ACHN (cell line): Measurements from ENCODE around the gene VPS33B.
"Not testable (repeated sequence)": the region's sequence is repeated elsewhere in the genome, so short reads cannot be mapped to it uniquely, and the experiment has no call there.

ENCODE experiments used
- DNase-seq: peaks from one replicate; pipeline ENCODE4 v3.0.0-alpha.2; 2015
- in situ Hi-C: cut with HindIII; loops from 2 replicates; pipeline ENCODE4 v1.10.0; 2017; ENCODE audit warnings: low sequenced_read_pairs, low pct_ligation_motif_present, low pct_unique_long_range_greater_than_20kb

VPS33B gene

GRCh38 chr15:91043202-91043874, 20.9 kb upstream of the VPS33B start:
- in situ Hi-C loops: no loop called here
- DNase-seq: no peak

GRCh38 chr15:91040856-91041255, 18.5 kb upstream of the VPS33B start:
- no peak for DNase-seq

GRCh38 chr15:91039996-91040395, 17.6 kb upstream of the VPS33B start:
- in situ Hi-C loops: no loop called here
- DNase-seq: no peak

More at GRCh38 chr15:91040856-91041255, 18.5 kb upstream of the VPS33B start:
- in situ Hi-C loops: no loop called here

GRCh38 chr15:91032919-91033803, 10.8 kb upstream of the VPS33B start:
- in situ Hi-C loops: no loop called here
- DNase-seq: peak; percentile 60

GRCh38 chr15:91031796-91032195, 9.4 kb upstream of the VPS33B start:
- no peak for DNase-seq
- in situ Hi-C loops: no loop called here

GRCh38 chr15:91027677-91028076, 5.3 kb upstream of the VPS33B start:
- no peak for DNase-seq
- in situ Hi-C loops: no loop called here

GRCh38 chr15:91023720-91024119, 1.3 kb upstream of the VPS33B start:
- DNase-seq: no peak
- in situ Hi-C loops: no loop called here

GRCh38 chr15:91022832-91023129, 387 bp upstream of the VPS33B start:
- no peak for DNase-seq
- in situ Hi-C loops: no loop called here

GRCh38 chr15:91021516-91022074, 799 bp downstream of the VPS33B start:
- in situ Hi-C loops: no loop called here
- DNase-seq: peak; percentile 38

- in situ Hi-C loops: no loop called here
- no peak for DNase-seq
These were observed 4.2 kb downstream of the VPS33B start for GRCh38 chr15:91018158-91018557.

GRCh38 chr15:91017716-91018115, 4.7 kb downstream of the VPS33B start:
- in situ Hi-C loops: no loop called here
- no peak for DNase-seq

GRCh38 chr15:91013701-91014100, 8.7 kb downstream of the VPS33B start:
- in situ Hi-C loops, DNase-seq: not testable (repeated sequence)

- in situ Hi-C loops: no loop called here
These were observed 15.1 kb downstream of the VPS33B start for GRCh38 chr15:91007266-91007665.

GRCh38 chr15:91001209-91001608, 21.2 kb downstream of the VPS33B start:
- DNase-seq: no peak
- in situ Hi-C loops: no loop called here

More at GRCh38 chr15:91007266-91007665, 15.1 kb downstream of the VPS33B start:
- DNase-seq: no peak

GRCh38 chr15:90998737-90999136, 23.7 kb downstream of the VPS33B start:
- DNase-seq: no peak
- in situ Hi-C loops: no loop called here

- peak; percentile 97 for DNase-seq
- in situ Hi-C loops: no loop called here
These were observed 27.7 kb downstream of the VPS33B start, which contains the start of gene PRC1 for GRCh38 chr15:90994417-90995311. Gene PRC1, minus strand, starts transcription at chr15:90994535. Its CDS starts 118 bp downstream, at chr15:90994417.

GRCh38 chr15:90994059-90994416, 28.4 kb downstream of the VPS33B start:
- in situ Hi-C loops: no loop called here
- no peak for DNase-seq

GRCh38 chr15:90991587-90992285, 30.7 kb downstream of the VPS33B start:
- in situ Hi-C loops: no loop called here
- no peak for DNase-seq
